GM12878 (cell line): Measurements from ENCODE around the gene NEU4. TPM values are rescaled to one million over a fixed set of nuclear protein-coding genes. Genes with fewer than 3 reads are reported as not detected.
"Not testable (repeated sequence)": the region's sequence is repeated elsewhere in the genome, so short reads cannot be mapped to it uniquely, and the experiment has no call there.

Source experiments
- ATAC-seq: fragments of 200-7000 bp; cut with Tn5 transposase; 3 replicates; pipeline ENCODE4 v1.9.1; 2020; ENCODE audit warnings: mild to moderate bottlenecking, moderate library complexity
- BruUV-seq: library from RNA; stranded (reverse); fragments of 400-500 nt; replicated peaks from 2 replicates; lab custom pipeline; 2021; lab: Mats Ljungman, UMichigan
- CTCF ChIA-PET: fragments of 300-600 bp; sonication (Branson Sonifier 250); formaldehyde crosslinking; extraction: SDS; loops from one replicate; lab custom pipeline; 2021; ENCODE audit warnings: inconsistent platforms; lab: Yijun Ruan, JAX
- POLR2A ChIA-PET: fragments of 350-600 bp; formaldehyde crosslinking; extraction: SDS; loops from one replicate; lab custom pipeline; 2021; ENCODE audit warnings: inconsistent platforms; lab: Charles Lee
- RAD21 ChIA-PET: fragments of 300-600 bp; sonication (Branson Sonifier 250); formaldehyde crosslinking; loops from one replicate; lab custom pipeline; 2023; ENCODE audit warnings: antibody characterized with exemption; ENCODE audit not compliant: unreplicated experiment; lab: Charles Lee
- SMC1A ChIA-PET: fragments of 300-600 bp; sonication (Branson Sonifier 250); formaldehyde crosslinking; loops from one replicate; lab custom pipeline; 2023; ENCODE audit not compliant: unreplicated experiment, uncharacterized antibody; lab: Charles Lee
- DNase-seq: peaks from one replicate; pipeline ENCODE4 v3.0.0-alpha.2; 2011; ENCODE audit warnings: low read depth, low spot score
- FAIRE-seq: peaks from 3 replicates; lab custom pipeline; 2011; peaks lifted over from hg19 to GRCh38; lab: Jason Lieb, UNC
- H2AFZ ChIP-seq: 2 replicates; pipeline ENCODE4 v1.6.0; 2011; ENCODE audit warnings: low read depth, low read length, control low read depth; ENCODE audit not compliant: control insufficient read depth
- H3K27ac ChIP-seq: 2 replicates; pipeline ENCODE4 v1.5.1; 2011; ENCODE audit warnings: control low read depth; ENCODE audit not compliant: control insufficient read depth, insufficient read depth
- H3K27me3 ChIP-seq, 2 experiments: replicated peaks in 1 of 2; 2 replicates each; pipeline versions ENCODE4 v1.6.0 to v1.6.1; 2011; ENCODE audit warnings: low read length in 1 of 2; ENCODE audit not compliant: control insufficient read depth in 2 of 2, insufficient read depth in 2 of 2
- H3K36me3 ChIP-seq, 2 experiments: 2 replicates each; pipeline ENCODE4 v1.5.1; 2011; ENCODE audit warnings: low read length in 1 of 2; ENCODE audit not compliant: control insufficient read depth in 2 of 2, insufficient read depth in 2 of 2
- H3K4me1 ChIP-seq: 2 replicates; pipeline ENCODE4 v1.6.1; 2011; ENCODE audit warnings: mild to moderate bottlenecking, low read length, moderate library complexity, mixed read lengths; ENCODE audit not compliant: control insufficient read depth, insufficient read depth
- H3K4me2 ChIP-seq: 2 replicates; pipeline ENCODE4 v1.6.0; 2011; ENCODE audit warnings: control low read depth; ENCODE audit not compliant: control insufficient read depth, insufficient read depth
- H3K4me3 ChIP-seq: fragments of 200-600 bp; sonication (generic); 2 replicates; pipeline ENCODE4 v1.5.1; 2016
- H3K79me2 ChIP-seq: 2 replicates; pipeline ENCODE4 v1.6.0; 2011; ENCODE audit warnings: low read length; ENCODE audit not compliant: control insufficient read depth, insufficient read depth
- H3K9ac ChIP-seq: 2 replicates; pipeline ENCODE4 v1.8.0; 2011; ENCODE audit warnings: low read length, control low read depth, mixed read lengths; ENCODE audit not compliant: control insufficient read depth, insufficient read depth
- H3K9me3 ChIP-seq: replicated peaks from 3 replicates; pipeline ENCODE4 v1.5.1; 2011; ENCODE audit warnings: mild to moderate bottlenecking, low read length; ENCODE audit not compliant: control insufficient read depth, insufficient read depth
- H4K20me1 ChIP-seq: 2 replicates; pipeline ENCODE4 v1.6.0; 2011; ENCODE audit not compliant: control insufficient read depth, insufficient read depth
- NFYB ChIP-seq: IDR thresholded peaks from 2 replicates; pipeline ENCODE4 v1.6.1; 2011; ENCODE audit warnings: low read depth, mild to moderate bottlenecking, low read length, improper control_type of control experiment, moderate library complexity; ENCODE audit not compliant: insufficient read depth
- TCF3 ChIP-seq: IDR thresholded peaks from 2 replicates; pipeline ENCODE4 v1.6.1; 2012; ENCODE audit warnings: low read depth, mild to moderate bottlenecking, low read length, borderline replicate concordance; ENCODE audit not compliant: insufficient read depth
- WGBS: methylation state at CpG from one replicate; pipeline ENCODE4 v1.1.6; 2016; ENCODE audit warnings: low lambda C conversion rate; ENCODE audit not compliant: insufficient replicate concordance, insufficient coverage; ENCODE audit errors: missing lambda C conversion rate; 5-methylcytosine and 5-hydroxymethylcytosine counted together
- in situ Hi-C: fragments of 300-500 bp; cut with MboI; formaldehyde crosslinking; loops from 9 replicates; pipeline ENCODE4 v1.14.3; 2018; ENCODE audit warnings: mixed read lengths
- intact Hi-C: fragments of 100-400 bp; cut with micrococcal nuclease; formaldehyde crosslinking; loops from one replicate; pipeline ENCODE4 v1.14.2; 2022; ENCODE audit not compliant: unreplicated experiment
- polyA plus RNA-seq, 11 experiments: library from polyadenylated mRNA; depleted of rRNA in 4 of 11; unstranded in 6 of 11; stranded (reverse) in 5 of 11; fragments of >200 nt; fragmentation: Nextera tagmentation in 4 of 11; fragmentation: Illumina TruSeq in 1 of 11; extraction: Ambion mirVana in 4 of 11; extraction: Trizol in 1 of 11; gene quantifications; 1 replicate in 1 of 11; 2 replicates in 10 of 11; pipeline versions ENCODE4 v1.2.1 to v1.2.3, GENCODE V29; 2011 to 2016; ENCODE audit warnings: inconsistent platforms in 2 of 11, missing spikeins in 2 of 11, low read depth in 1 of 11
- total RNA-seq, 4 experiments: library from RNA; depleted of rRNA in 3 of 4; stranded (reverse); fragments of >200 nt in 3 of 4; fragmentation: Illumina TruSeq in 1 of 4; extraction: Trizol in 1 of 4; gene quantifications; 2 replicates each; pipeline versions ENCODE4 v1.2.1 to v1.2.3, GENCODE V29; 2013 to 2021
- TF ChIP-seq, protein P1 (sequence below): fragments of 150-350 bp; IDR thresholded peaks from 2 replicates; pipeline ENCODE4 v1.6.1; 2016; ENCODE audit warnings: low read depth, low read length

NEU4 gene
- total and polyA plus RNA-seq, 10 of the 15 experiments (the other 5 are each of a cell fraction or from before 2014, with no cell fraction given) = 0.01 to 0.28 (median 0.14) TPM; not detected in 5

DNA sequence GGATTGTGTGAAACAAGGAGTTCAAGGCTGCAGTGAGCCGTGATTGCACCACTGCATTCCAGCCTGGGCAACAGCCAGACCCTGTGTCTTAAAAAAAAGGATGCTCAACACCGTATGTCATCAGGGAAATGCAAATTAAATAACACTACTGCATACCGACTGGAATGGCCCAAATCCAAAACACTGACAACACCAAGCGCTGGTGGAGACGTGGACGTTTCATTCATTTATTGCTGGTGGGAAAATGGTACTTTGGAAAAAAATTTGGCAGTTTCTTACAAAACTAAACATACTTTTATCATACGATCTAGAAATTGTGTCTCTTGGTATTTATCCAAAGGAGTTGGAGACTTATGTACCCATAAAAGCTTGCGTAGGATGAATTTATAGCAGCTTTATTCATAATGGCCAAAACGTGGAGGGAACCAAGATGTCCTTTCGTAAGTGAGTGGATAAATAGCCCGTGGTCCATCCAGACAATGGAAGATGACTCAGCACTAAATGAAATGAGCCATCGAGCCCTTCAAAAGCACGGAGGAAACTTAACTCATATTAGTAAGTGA is 24.2 kb downstream of the NEU4 start:
- TF ChIP-seq, protein P1, sequence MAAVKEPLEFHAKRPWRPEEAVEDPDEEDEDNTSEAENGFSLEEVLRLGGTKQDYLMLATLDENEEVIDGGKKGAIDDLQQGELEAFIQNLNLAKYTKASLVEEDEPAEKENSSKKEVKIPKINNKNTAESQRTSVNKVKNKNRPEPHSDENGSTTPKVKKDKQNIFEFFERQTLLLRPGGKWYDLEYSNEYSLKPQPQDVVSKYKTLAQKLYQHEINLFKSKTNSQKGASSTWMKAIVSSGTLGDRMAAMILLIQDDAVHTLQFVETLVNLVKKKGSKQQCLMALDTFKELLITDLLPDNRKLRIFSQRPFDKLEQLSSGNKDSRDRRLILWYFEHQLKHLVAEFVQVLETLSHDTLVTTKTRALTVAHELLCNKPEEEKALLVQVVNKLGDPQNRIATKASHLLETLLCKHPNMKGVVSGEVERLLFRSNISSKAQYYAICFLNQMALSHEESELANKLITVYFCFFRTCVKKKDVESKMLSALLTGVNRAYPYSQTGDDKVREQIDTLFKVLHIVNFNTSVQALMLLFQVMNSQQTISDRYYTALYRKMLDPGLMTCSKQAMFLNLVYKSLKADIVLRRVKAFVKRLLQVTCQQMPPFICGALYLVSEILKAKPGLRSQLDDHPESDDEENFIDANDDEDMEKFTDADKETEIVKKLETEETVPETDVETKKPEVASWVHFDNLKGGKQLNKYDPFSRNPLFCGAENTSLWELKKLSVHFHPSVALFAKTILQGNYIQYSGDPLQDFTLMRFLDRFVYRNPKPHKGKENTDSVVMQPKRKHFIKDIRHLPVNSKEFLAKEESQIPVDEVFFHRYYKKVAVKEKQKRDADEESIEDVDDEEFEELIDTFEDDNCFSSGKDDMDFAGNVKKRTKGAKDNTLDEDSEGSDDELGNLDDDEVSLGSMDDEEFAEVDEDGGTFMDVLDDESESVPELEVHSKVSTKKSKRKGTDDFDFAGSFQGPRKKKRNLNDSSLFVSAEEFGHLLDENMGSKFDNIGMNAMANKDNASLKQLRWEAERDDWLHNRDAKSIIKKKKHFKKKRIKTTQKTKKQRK = no peak
- no peak for TF ChIP-seq TCF3
- no peak for TF ChIP-seq NFYB
- in situ Hi-C loops = no loop called here
- Histone ChIP-seq H3K36me3 (no peaks in the 10 kb centered on the region), H3K4me3 (no peak overlapping the region), H3K9ac (no peak overlapping the region), H2AFZ (no peak overlapping the region), H3K4me2 (no peak overlapping the region), H3K4me1 (no peaks in the 10 kb centered on the region), H3K27me3 (0 out of 4 replicates have a peak, but pooled peaks cover 0 to 1% of the 10 kb centered on the region in 2 experiments), H4K20me1 (no peaks in the 10 kb centered on the region), H3K79me2 (no peaks in the 10 kb centered on the region), H3K27ac (no peak overlapping the region), H3K9me3 (no peaks in the 10 kb centered on the region; the same call in 2 of the 3 replicates)
- no peak for FAIRE-seq
- no TSS peak for BruUV-seq
- ChIA-PET POLR2A (no interaction called here), SMC1A (no interaction called here), RAD21 (no interaction called here), CTCF (no interaction called here)
- no peak for DNase-seq
- 50% methylated on average over 13 of the region's 13 CpGs for WGBS
- no peak for ATAC-seq
- intact Hi-C loops = no loop called here

- H3K27ac ChIP-seq, POLR2A ChIA-PET, BruUV-seq, H3K36me3 ChIP-seq, H3K9me3 ChIP-seq, H4K20me1 ChIP-seq, DNase-seq, H3K4me1 ChIP-seq, FAIRE-seq, SMC1A ChIA-PET, H3K4me3 ChIP-seq, H3K27me3 ChIP-seq, in situ Hi-C loops, intact Hi-C loops, H3K4me2 ChIP-seq, H2AFZ ChIP-seq, H3K9ac ChIP-seq, H3K79me2 ChIP-seq, ATAC-seq, CTCF ChIA-PET, RAD21 ChIA-PET: not testable (repeated sequence)
- WGBS = 30% methylated on average over 28 of the region's 28 CpGs
Measured at GRCh38 chr2:241833756-241834526, 24.9 kb downstream of the NEU4 start.
